ENCODE measurements around the gene SLC27A4. TPM values are rescaled to one million over a fixed set of nuclear protein-coding genes. Genes with fewer than 3 reads are reported as not detected.

Gene SLC27A4
- total RNA-seq, 4 donors from 2014 or later: 10.9 to 30.4 (median 26.1) TPM

GRCh38 chr9:128404560-128404959 lies 64.2 kb downstream of the SLC27A4 start:
- TF ChIP-seq POLR2A (IDR thresholded peaks at IDR 0.05): no peak
- no peak for TF ChIP-seq CTCF (IDR thresholded peaks at IDR 0.05 in 4 of 5, conservative IDR thresholded peaks at IDR 0.05 in 1 of 5)
- H3K36me3 ChIP-seq: no peaks in the 10 kb centered on the region
- H3K4me1 ChIP-seq: no peaks in the 10 kb centered on the region
- peaks cover 0 to 11% (median 7%) of the 10 kb centered on the region in 3 donors for H3K27me3 ChIP-seq
- H3K4me3 ChIP-seq: no peak overlapping the region
- in situ Hi-C loops (cut with MboI; ENCODE audit: low sequenced_read_pairs in 4 of 4): no loop called here
- DNase-seq (no peak), ATAC-seq (no peak)
- H3K27ac ChIP-seq: no peak overlapping the region
- no peaks in the 10 kb centered on the region for H3K9me3 ChIP-seq
- intact Hi-C loops (cut with DNase I; ENCODE audit: low total_unique reads): no loop called here

GRCh38 chr9:128405077-128405779 lies 64.9 kb downstream of the SLC27A4 start:
- peaks cover 0 to 8% (median 7%) of the 10 kb centered on the region in 3 donors for H3K27me3 ChIP-seq
- no peak overlapping the region for H3K27ac ChIP-seq
- intact Hi-C loops (cut with DNase I; ENCODE audit: low total_unique reads) (no loop called here), in situ Hi-C loops (cut with MboI; ENCODE audit: low sequenced_read_pairs in 4 of 4) (no loop called here)
- no peak for DNase-seq
- no peak for ATAC-seq
- TF ChIP-seq POLR2A (IDR thresholded peaks at IDR 0.05) (no peak), CTCF (IDR thresholded peaks at IDR 0.05 in 4 of 5, conservative IDR thresholded peaks at IDR 0.05 in 1 of 5) (no peak)
- no peak overlapping the region for H3K4me3 ChIP-seq
- H3K9me3 ChIP-seq: no peaks in the 10 kb centered on the region
- no peaks in the 10 kb centered on the region for H3K36me3 ChIP-seq
- no peaks in the 10 kb centered on the region for H3K4me1 ChIP-seq

GRCh38 chr9:128405780-128406171 lies 65.4 kb downstream of the SLC27A4 start:
- in situ Hi-C loops (cut with MboI; ENCODE audit: low sequenced_read_pairs in 4 of 4): no loop called here
- ATAC-seq (no peak), DNase-seq (no peak)
- Histone ChIP-seq H3K27me3 (peaks cover 0 to 8% (median 7%) of the 10 kb centered on the region in 3 donors), H3K36me3 (no peaks in the 10 kb centered on the region), H3K27ac (no peak overlapping the region), H3K9me3 (no peaks in the 10 kb centered on the region), H3K4me3 (no peak overlapping the region), H3K4me1 (no peaks in the 10 kb centered on the region)
- no peak for TF ChIP-seq CTCF (IDR thresholded peaks at IDR 0.05 in 4 of 5, conservative IDR thresholded peaks at IDR 0.05 in 1 of 5)
- no peak for TF ChIP-seq POLR2A (IDR thresholded peaks at IDR 0.05)
- intact Hi-C loops (cut with DNase I; ENCODE audit: low total_unique reads): no loop called here

GRCh38 chr9:128406848-128407391 lies 66.6 kb downstream of the SLC27A4 start:
- intact Hi-C loops (cut with DNase I; ENCODE audit: low total_unique reads): no loop called here
- no peaks in the 10 kb centered on the region for H3K4me1 ChIP-seq
- H3K27me3 ChIP-seq: peaks cover 0 to 8% (median 7%) of the 10 kb centered on the region in 3 donors
- DNase-seq (no peak), ATAC-seq (no peak)
- H3K4me3 ChIP-seq: no peak overlapping the region
- in situ Hi-C loops (cut with MboI; ENCODE audit: low sequenced_read_pairs in 4 of 4): no loop called here
- TF ChIP-seq CTCF (IDR thresholded peaks at IDR 0.05 in 4 of 5, conservative IDR thresholded peaks at IDR 0.05 in 1 of 5): no peak
- TF ChIP-seq POLR2A (IDR thresholded peaks at IDR 0.05): no peak
- no peaks in the 10 kb centered on the region for H3K36me3 ChIP-seq
- H3K27ac ChIP-seq: no peak overlapping the region
- no peaks in the 10 kb centered on the region for H3K9me3 ChIP-seq

Measured in gastrocnemius medialis (tissue), 4 donors.